WI38 (cell line): ENCODE data around the gene GPR83.

Source experiments
- H3K4me3 ChIP-seq: 2 replicates; pipeline ENCODE4 v1.5.1; 2011; ENCODE audit warnings: low read depth, mild to moderate bottlenecking, control low read depth, low read length
- TF ChIP-seq, protein P1 (sequence below): IDR thresholded peaks from 2 replicates; pipeline ENCODE4 v1.5.1; 2012; ENCODE audit warnings: low read depth, mild to moderate bottlenecking, control low read depth, low read length

GPR83 gene

DNA sequence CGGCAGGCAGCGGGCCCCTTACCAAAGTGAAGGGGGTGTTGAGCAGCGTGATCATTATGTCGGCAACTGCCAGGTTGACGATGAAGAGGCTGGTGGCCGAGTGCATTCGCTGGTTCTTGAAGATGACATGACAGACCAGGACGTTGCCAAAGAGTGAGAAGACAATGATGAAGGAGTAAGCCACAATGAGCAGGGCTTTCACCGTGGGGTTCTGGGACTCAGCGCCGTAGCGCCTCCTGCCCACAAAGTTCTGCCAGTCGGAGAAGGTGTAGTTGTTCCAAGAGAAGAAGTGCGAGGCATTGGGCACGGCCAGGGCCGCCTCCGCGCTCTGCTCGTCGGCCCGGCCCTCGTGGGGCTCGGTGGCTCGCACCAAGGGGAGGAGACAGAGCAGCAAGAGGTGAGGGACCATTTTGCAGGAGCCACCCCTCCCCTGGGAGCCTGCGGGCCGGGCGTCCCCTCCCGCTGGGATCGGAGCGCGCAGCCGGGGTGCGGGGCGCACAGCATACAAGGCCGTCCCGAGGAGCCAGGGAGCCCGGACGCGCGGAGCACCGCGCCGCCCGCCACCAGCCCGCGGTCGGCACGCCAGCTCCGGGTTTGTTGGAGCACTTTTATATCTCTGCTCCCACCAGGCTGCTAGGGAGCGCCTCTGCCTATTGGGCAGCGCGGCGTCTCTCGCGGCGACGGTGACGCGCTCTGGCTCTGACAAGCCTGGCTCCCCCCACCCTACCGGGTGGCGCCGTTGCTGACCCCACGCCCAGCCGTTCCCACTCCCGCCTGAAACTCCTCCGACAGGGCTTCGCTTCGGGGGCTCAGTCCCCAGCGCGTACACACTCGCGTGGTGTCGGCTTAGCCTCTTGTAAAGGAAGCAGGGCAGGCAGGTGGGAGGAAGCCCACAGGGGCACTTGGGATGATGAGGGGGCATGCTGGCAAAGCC is at the start of gene GPR83:
GPR83 (minus strand) TSS at position 581 of the 934 bp plus-strand sequence; CDS start at position 409, 172 bp downstream.
- H3K4me3 ChIP-seq = peak within 1 kb of the TSS; percentile 41
- TF ChIP-seq, protein P1, sequence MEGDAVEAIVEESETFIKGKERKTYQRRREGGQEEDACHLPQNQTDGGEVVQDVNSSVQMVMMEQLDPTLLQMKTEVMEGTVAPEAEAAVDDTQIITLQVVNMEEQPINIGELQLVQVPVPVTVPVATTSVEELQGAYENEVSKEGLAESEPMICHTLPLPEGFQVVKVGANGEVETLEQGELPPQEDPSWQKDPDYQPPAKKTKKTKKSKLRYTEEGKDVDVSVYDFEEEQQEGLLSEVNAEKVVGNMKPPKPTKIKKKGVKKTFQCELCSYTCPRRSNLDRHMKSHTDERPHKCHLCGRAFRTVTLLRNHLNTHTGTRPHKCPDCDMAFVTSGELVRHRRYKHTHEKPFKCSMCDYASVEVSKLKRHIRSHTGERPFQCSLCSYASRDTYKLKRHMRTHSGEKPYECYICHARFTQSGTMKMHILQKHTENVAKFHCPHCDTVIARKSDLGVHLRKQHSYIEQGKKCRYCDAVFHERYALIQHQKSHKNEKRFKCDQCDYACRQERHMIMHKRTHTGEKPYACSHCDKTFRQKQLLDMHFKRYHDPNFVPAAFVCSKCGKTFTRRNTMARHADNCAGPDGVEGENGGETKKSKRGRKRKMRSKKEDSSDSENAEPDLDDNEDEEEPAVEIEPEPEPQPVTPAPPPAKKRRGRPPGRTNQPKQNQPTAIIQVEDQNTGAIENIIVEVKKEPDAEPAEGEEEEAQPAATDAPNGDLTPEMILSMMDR = no peak

DNA sequence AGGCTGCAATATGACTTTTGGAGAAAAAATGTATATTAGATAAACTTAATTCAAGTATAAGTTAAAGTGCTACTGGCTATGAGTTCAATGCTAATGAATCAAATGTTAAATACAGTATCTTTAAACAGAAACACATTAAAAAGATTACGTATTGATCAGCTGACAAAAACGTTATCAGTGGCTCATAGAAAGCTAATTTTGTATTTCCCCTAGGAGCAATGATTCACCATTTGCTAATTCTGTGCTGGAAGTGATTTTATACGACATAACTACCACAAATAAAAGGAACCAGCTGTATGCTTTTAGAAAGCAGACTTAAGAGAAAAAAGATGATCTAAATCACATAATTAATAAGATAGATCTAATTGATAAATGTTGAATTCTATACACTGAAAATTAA is 48.8 kb upstream of the GPR83 start:
- no peak overlapping the region for H3K4me3 ChIP-seq
- TF ChIP-seq, protein P1 = no peak

DNA sequence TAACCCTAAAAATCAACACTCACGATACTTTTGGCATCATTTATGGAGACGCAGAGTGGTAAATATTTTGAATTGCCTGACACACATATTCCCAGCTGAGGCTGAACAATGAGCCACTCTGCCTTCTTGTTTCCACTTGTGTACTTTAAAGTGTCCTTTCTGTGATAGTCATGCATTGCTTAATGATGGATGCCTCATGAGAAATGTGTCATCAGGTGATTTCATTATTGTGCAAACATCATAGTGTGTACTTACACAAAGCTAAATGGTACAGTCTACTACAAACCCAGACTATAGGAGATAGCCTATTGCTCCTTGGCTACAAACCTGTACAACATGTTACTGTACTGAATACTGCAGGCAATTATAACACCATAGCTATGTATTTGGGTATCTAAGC is 48.2 kb upstream of the GPR83 start:
- TF ChIP-seq, protein P1 = no peak

DNA sequence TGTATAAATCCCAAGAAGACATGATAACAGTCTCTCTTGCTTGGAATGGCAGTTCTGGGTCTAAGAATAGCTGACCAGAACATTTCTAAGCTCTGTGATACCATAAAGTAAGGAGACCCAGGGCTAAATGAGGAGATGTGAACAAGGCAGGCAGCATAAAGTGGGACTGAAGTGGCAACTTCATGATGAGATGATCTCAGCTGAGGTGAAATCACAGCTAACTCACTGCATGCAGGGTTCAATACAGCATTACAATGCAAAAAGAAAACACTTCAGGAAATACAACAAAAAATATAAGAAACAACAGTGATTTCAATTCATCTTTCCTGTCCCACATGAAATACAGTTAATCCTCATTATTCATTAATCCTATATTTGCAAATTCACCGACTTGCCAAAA is 47.8 kb upstream of the GPR83 start:
- TF ChIP-seq, protein P1 = no peak
- no peak overlapping the region for H3K4me3 ChIP-seq

More for the DNA sequence above, 48.2 kb upstream of the GPR83 start:
- no peak overlapping the region for H3K4me3 ChIP-seq

DNA sequence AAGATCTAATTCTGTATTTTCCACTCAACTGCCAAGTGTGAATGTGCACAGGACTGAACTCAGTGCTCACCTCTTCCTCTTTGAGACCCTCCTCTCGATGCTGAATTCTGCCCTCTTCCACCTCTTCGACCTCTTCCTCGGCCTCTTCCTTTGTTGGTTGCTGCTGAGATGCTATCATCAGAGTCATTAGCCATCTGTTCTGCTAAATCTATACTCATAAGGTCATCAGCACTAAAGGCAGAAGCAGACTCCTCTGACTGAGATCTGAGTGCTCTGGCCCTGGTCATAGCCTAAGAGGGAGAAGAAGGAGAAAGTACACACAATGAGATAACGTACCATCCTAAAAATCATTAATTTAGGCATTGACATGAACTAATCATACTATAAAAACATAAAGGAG is 45.9 kb upstream of the GPR83 start:
- no peak overlapping the region for H3K4me3 ChIP-seq
- TF ChIP-seq, protein P1 = no peak

DNA sequence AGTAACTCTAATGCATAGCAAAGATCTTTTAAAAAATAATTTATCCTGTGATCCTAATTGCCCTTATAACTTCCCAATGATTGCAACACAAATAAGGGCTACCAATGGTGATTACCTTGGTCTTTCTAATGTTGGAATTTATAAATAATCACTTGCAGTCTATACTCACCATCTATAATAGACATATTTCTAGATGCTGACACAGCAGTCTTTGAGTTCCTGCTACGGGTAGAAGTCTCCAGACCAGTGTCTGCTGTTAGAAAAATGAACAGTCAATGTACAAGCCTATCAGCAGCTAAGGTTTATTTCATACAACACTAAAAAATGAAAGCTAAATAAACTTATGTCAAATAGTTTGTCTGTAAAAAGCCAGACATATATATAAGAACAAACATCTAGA is 44.4 kb upstream of the GPR83 start:
- no peak overlapping the region for H3K4me3 ChIP-seq
- TF ChIP-seq, protein P1 = no peak

DNA sequence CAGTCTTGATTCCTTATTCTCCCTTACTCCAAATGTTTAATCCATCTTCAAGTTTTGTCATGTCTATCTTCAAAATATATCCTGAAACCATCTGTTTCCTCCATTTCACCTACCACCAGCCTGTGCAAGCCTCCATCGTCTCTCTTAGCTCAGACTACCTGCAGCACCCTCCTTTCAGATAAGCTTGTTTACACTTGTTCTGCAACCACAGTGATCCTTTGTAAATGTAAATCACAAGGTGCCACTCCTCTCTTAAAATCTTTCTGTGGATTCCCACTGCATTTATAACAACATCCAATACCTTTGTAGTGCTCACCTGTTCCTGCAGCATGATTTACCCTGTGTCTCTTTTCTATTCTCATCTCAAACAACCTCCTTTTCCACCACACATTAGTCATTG is 31.8 kb upstream of the GPR83 start:
- TF ChIP-seq, protein P1 = no peak
- H3K4me3 ChIP-seq = no peak overlapping the region
